Stromal cell of bone marrow (primary cell): ENCODE results near the gene ERBB2.
"Not testable (repeated sequence)": the region's sequence is repeated elsewhere in the genome, so short reads cannot be mapped to it uniquely, and the experiment has no call there.

ENCODE experiments used
- DNase-seq: peaks from one replicate; pipeline ENCODE4 v3.0.0-alpha.2; 2012; ENCODE audit warnings: low read depth

ERBB2 gene

GRCh38 chr17:39703913-39704312 lies 4.0 kb downstream of the ERBB2 start:
- no peak for DNase-seq

DNA sequence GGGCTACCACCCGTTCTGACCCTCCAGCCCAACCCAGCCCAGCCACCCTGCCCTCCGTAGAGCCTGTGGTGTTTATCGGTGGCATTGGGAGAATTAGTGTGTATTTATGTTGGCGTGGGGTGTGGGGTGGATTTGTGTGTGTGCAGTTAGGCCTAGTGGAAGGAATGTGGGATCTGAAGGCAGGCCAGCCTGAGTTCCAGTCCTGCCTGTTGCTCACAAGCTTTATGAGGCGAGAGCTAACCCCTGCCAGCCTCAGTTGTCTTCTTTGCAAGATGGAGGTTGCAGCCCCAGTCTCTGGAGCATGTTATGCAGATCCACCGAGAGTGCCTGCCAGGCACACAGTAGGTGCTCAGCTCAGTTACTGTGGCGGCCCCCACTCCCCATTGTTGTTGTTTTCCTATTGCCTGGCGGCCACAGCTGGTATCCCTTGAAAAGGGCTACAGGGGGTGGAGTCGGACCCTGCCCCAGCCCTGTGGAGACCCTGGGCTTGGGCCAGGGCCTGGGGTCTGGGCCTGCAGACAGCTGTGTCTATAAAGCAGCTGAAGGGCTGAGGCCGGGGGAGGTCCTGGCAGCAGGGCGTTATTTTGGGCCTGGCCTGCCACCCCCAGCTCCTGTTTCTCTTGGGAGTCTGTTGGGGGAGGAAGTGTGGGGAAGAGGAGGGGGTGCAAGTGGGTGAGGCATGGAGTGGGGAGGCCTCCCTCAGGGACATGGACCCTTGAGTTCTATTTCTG lies 5.1 kb downstream of the ERBB2 start:
- DNase-seq = no peak

GRCh38 chr17:39705786-39706348 lies 6.0 kb downstream of the ERBB2 start:
- no peak for DNase-seq

DNA sequence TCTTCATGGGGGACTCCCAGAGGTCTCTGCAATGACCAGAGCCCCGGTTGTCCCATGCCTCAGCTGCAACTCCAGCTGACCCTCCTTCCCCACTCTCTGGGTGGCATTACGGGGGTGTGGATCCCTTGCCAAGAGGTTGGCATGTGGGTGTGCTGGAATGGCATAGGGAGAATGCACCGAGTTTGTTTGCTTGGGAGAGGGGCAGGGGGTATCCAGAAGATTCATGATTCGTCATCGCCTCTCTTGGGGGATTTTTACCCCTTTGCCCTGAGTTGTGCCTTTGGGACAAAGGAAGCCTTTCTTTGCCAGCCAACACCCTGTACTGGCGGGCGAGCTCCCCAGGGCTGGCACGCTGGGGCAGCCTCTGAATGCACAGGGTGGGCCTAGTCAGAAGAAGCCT lies 6.5 kb downstream of the ERBB2 start:
- no peak for DNase-seq

DNA sequence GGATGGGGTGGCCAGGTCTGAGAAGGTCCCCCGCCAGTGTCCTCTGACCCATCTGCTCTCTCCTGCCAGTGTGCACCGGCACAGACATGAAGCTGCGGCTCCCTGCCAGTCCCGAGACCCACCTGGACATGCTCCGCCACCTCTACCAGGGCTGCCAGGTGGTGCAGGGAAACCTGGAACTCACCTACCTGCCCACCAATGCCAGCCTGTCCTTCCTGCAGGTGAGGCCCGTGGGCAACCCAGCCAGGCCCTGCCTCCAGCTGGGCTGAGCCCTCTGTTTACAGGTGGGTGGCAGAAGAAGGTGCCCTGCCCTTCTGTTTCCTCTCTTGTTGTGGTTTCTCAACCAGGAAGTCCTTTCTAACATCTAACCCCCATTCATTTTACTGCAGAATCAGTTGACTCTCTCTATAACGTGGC lies 7.1 kb downstream of the ERBB2 start:
- no peak for DNase-seq

- DNase-seq = no peak
These were observed 9.6 kb downstream of the ERBB2 start for GRCh38 chr17:39709319-39709997.

DNA sequence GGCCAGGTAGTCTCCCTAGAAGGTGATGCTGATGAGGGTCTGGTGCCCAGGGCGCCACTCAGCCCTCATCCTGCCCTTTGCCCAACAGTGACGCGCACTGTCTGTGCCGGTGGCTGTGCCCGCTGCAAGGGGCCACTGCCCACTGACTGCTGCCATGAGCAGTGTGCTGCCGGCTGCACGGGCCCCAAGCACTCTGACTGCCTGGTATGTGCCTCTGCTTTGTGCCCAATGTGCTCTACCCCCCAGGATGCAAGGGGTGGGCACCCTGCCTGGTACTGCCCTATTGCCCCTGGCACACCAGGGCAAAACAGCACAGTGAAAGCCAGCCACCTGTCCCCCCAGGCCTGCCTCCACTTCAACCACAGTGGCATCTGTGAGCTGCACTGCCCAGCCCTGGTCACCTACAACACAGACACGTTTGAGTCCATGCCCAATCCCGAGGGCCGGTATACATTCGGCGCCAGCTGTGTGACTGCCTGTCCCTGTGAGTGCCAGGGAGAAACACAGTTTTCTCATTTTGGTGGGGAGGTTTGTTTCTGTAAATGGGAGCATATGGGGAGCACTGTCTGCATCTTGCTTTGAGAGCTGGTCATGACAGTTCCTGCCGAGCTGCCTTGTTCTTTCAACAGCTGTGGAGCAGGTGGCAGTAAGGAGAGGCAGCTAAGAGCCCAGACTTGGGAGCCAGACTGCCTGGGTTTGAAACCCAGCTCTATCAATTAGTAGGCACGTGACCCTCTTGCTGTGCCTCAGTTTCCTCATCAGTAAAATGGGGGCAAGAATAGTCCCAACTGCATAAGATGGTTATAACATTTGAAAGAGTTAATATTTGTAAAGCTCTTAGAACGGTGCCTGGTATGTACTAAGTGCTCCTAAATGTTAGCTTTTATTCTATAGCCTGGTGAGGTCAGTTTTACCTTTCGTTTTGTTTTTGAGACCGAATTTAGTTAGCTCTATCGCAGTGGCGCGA lies 10.4 kb downstream of the ERBB2 start:
- DNase-seq = no peak

DNA sequence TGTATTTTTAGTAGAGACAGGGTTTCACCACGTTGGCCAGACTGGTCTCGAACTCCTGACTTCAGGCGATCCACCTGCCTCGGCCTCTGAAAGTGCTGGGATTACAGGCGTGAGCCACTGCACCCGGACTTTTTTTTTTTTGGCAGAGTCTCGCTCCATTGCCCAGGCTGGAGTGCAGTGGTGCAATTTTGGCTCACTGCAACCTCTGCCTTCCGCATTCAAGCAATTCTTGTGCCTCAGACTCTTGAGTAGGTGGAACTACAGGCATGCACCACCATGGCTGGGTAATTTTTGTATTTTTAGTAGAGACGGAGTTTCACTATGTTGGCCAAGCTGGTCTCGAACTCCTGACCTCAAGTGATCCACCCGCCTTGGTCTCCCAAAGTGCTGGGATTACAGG lies 11.2 kb downstream of the ERBB2 start:
- DNase-seq = not testable (repeated sequence)

- DNase-seq = no peak
These were observed 12.0 kb downstream of the ERBB2 start for GRCh38 chr17:39711851-39712250.

GRCh38 chr17:39714234-39714633 lies 14.4 kb downstream of the ERBB2 start:
- DNase-seq = no peak

- no peak for DNase-seq
These were observed 15.7 kb downstream of the ERBB2 start for GRCh38 chr17:39715375-39716072.

GRCh38 chr17:39716073-39716818 lies 16.4 kb downstream of the ERBB2 start:
- DNase-seq = no peak

DNA sequence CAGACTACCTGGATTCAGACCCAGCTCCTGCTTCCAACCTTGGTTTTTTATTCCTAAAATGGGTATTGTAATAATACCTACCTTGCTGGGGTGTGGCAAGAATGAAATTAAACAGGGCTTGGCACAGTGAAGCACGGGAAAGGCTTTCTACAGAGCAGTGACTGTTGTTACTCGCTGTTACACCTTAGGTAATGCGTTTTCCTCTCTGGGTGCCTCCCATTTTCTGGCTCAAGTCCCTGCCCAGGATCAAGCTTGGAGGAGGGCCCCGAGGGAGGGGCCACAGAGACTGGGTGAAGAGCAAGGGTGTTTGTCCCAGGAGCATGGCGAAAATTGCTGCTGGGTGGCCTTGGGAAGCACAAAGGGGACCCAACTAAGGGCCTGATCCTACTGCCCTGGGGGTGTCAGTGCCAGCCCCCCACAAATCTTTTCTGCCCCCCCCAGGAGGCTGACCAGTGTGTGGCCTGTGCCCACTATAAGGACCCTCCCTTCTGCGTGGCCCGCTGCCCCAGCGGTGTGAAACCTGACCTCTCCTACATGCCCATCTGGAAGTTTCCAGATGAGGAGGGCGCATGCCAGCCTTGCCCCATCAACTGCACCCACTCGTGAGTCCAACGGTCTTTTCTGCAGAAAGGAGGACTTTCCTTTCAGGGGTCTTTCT lies 17.1 kb downstream of the ERBB2 start:
- no peak for DNase-seq

DNA sequence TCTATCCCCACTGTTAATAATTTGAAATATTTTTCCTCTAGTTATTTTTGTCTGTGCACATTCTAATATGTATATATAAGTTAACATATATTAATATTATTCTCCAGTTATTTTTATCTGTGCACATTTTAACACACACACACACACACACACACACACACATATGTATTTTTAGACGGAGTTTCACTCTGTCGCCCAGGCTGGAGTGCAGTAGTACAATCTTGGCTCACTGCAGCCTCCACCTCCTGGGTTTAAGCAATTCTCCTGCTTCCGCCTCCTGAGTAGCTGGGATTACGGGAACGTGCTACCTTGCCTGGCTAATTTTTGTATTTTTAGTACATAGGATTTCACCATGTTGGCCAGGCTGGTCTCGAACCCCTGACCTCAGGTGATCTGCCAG lies 17.8 kb downstream of the ERBB2 start:
- no peak for DNase-seq

GRCh38 chr17:39719563-39720355 lies 19.9 kb downstream of the ERBB2 start:
- no peak for DNase-seq

GRCh38 chr17:39722104-39722503 lies 22.2 kb downstream of the ERBB2 start:
- no peak for DNase-seq

DNA sequence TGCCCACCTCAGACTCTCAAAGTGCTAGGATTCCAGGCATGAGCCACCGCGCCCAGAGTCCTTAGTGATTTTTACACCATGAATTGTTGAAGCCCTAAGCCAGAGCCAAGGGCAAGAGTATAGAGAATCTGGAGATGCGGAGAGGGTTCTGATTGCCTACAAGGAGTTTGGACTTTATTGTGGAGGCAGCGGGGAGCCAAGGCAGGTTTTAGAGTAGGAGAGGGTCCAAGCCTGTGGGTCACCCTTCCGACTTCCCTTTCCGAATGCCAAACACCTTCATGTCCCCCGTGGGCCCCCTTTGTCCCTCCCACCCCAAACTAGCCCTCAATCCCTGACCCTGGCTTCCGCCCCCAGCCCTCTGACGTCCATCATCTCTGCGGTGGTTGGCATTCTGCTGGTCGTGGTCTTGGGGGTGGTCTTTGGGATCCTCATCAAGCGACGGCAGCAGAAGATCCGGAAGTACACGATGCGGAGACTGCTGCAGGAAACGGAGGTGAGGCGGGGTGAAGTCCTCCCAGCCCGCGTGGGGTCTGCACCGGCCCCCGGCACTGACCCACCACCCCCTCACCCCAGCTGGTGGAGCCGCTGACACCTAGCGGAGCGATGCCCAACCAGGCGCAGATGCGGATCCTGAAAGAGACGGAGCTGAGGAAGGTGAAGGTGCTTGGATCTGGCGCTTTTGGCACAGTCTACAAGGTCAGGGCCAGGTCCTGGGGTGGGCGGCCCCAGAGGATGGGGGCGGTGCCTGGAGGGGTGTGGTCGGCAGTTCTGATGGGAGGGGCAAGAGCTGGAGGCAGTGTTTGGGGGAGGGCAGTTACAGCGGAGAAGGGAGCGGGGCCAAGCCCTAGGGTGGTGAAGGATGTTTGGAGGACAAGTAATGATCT lies 23.3 kb downstream of the ERBB2 start:
- no peak for DNase-seq

GRCh38 chr17:39724731-39725130 lies 24.9 kb downstream of the ERBB2 start:
- no peak for DNase-seq

GRCh38 chr17:39725923-39726322 lies 26.1 kb downstream of the ERBB2 start:
- not testable (repeated sequence) for DNase-seq
